ENCODE results near the gene KPNA5.

- TF ChIP-seq POLR2A (IDR thresholded peaks at IDR 0.05) = no peak
- TF ChIP-seq POLR2AphosphoS5 (IDR thresholded peaks at IDR 0.05) = no peak
- no peak for TF ChIP-seq CTCF (IDR thresholded peaks at IDR 0.05)
- no peak for TF ChIP-seq EP300 (IDR thresholded peaks at IDR 0.05; ENCODE audit: low read depth)
These were observed 64.2 kb downstream of the KPNA5 start for GRCh38 chr6:116745176-116745575.

Data from transverse colon (tissue), 4 donors.